ENCODE measurements around the gene CDH7. TPM values are rescaled to one million over a fixed set of nuclear protein-coding genes. Genes with fewer than 3 reads are reported as not detected.

The CDH7 gene
- total RNA-seq, 1 donor from 2014 or later: not detected

- intact Hi-C loops (cut with micrococcal nuclease): no loop called here
Observed at GRCh38 chr18:65919018-65919417, 168.2 kb downstream of the CDH7 start.

GRCh38 chr18:65919663-65920062 lies 168.9 kb downstream of the CDH7 start:
- intact Hi-C loops (cut with micrococcal nuclease): no loop called here

GRCh38 chr18:65922103-65922502 lies 171.3 kb downstream of the CDH7 start:
- intact Hi-C loops (cut with micrococcal nuclease): no loop called here

GRCh38 chr18:65924904-65925303 lies 174.1 kb downstream of the CDH7 start:
- intact Hi-C loops (cut with micrococcal nuclease): no loop called here

DNA sequence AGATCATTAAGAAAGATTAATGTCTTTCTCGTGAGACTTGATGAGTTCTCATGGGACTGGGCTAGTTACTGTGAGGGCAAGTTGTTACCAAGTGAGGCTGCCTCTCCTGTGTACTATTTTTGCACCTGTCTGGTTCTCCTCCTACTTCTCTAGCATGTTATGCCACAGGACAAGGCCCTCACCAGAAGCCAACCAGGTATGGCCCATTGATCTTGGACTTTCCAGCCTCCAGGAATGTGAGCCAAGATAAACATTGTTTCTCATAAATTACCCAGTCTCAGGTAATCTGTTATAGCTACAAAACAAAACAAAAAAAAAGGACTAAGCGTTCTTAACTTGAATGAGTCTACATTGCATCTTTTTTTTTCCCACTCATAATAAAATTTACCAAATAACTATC lies 184.1 kb downstream of the CDH7 start:
- intact Hi-C loops (cut with micrococcal nuclease): no loop called here

GRCh38 chr18:65936678-65937077 lies 185.9 kb downstream of the CDH7 start:
- intact Hi-C loops (cut with micrococcal nuclease): no loop called here

DNA sequence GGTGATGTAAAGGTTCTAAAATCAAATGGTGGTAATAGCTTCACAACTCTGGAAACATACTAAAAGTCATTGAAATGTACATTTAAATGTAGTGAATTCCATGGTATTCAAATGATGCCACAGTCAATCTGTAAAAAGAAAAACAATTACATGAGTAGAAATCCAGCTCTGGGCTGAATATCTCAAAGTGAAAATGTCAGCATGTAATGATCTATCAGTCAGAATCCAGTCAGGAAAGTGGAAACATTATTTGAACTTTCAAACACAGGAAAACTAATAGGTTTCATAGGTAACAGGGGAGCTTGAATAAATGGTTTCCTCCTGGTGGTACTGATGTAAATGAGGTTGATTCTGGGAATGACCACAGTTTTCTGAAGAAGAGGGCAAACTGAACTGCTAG lies 186.4 kb downstream of the CDH7 start:
- intact Hi-C loops (cut with micrococcal nuclease): no loop called here

GRCh38 chr18:65938592-65939372 lies 188.0 kb downstream of the CDH7 start:
- intact Hi-C loops (cut with micrococcal nuclease): no loop called here

All from T-helper 2 cell treated with Interferon-gamma antibody and Interleukin-4, amounts not matched to agents 100 ng/mL and 5 ng/mL, for 36 hours (primary cell).